Peyer's patch (tissue), 4 donors: Measurements from ENCODE around the gene UBE2C. TPM values are rescaled to one million over a fixed set of nuclear protein-coding genes. Genes with fewer than 3 reads are reported as not detected.

Source experiments
- DNase-seq, 3 donors: peaks; one replicate each; pipeline ENCODE4 v3.0.0-alpha.2; 2017 to 2019
- H3K27ac ChIP-seq, 4 donors: fragments of 200-600 bp; sonication (generic); one replicate each; pipeline ENCODE4 v1.5.1; 2016 to 2019
- H3K27me3 ChIP-seq, 2 donors: fragments of 200-600 bp; sonication (generic); one replicate each; pipeline ENCODE4 v1.5.1; 2019
- H3K36me3 ChIP-seq, 3 donors: fragments of 200-600 bp; sonication (generic); one replicate each; pipeline ENCODE4 v1.5.1; 2016 to 2019
- H3K4me1 ChIP-seq, 4 donors: fragments of 200-600 bp; sonication (generic); one replicate each; pipeline ENCODE4 v1.5.1; 2016 to 2019
- H3K4me3 ChIP-seq, 4 donors: fragments of 200-600 bp; sonication (generic); 1 replicate in 3 of 4; 2 replicates in 1 of 4; pipeline ENCODE4 v1.5.1; 2016 to 2019; ENCODE audit warnings: mild to moderate bottlenecking in 1 of 4
- H3K9me3 ChIP-seq, 4 donors: fragments of 200-600 bp; sonication (generic); one replicate each; pipeline ENCODE4 v1.5.1; 2016 to 2019; ENCODE audit warnings: mild to moderate bottlenecking in 1 of 4
- POLR2A ChIP-seq, 2 donors: fragments of 450-650 bp; IDR thresholded peaks; one replicate each; pipeline ENCODE4 v1.5.1; 2017; ENCODE audit warnings: antibody characterized with exemption in 2 of 2, mild to moderate bottlenecking in 2 of 2, moderate library complexity in 2 of 2
- total RNA-seq, 4 donors: library from RNA; depleted of rRNA; stranded (reverse); fragments of >200 nt; gene quantifications; one replicate each; pipeline ENCODE4 v1.1.0, GENCODE V29; 2016
- TF ChIP-seq, protein P1 (sequence below), 6 experiments: fragments of 450-650 bp in 4 of 6; fragments of 200-600 bp in 2 of 6; sonication (generic) in 1 of 6; IDR thresholded peaks; one replicate each; pipeline ENCODE4 v1.5.1; 2017 to 2019; ENCODE audit warnings: antibody characterized with exemption in 6 of 6, mild to moderate bottlenecking in 3 of 6, moderate library complexity in 1 of 6

UBE2C gene
- total RNA-seq, 4 donors from 2014 or later = 7.3 to 24.8 (median 9.8) TPM

- Histone ChIP-seq H3K36me3 (peaks cover 0 to 83% (median 0%) of the 10 kb centered on the region in 3 donors), H3K27me3 (no peaks in the 10 kb centered on the region), H3K27ac (no peak overlapping the region), H3K9me3 (no peaks in the 10 kb centered on the region), H3K4me1 (peaks cover 0 to 5% (median 0%) of the 10 kb centered on the region in 4 donors), H3K4me3 (no peak overlapping the region)
- TF ChIP-seq POLR2A (IDR thresholded peaks at IDR 0.05) = no peak
- DNase-seq = no peak
Observed at GRCh38 chr20:45843506-45843905, 31.1 kb downstream of the UBE2C start.

DNA sequence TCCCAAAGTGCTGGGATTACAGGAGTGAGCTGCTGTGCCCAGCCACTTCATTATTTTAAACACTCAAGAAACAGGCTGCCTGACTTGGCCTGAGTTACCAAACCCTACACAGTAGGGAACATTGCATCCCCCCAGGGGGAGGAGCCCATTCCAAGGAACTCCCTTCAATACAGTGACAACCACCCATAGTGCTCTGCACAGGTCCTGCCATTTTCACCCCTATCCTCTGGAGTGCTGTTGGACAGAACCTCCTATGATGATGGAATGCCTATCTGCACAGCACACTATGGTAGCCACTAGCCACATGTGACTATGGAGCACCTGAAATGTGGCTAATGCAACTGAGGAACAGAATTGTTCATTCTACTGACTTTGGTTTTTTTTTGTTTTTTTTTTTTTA is 33.0 kb downstream of the UBE2C start:
- H3K4me1 ChIP-seq = peaks cover 0 to 5% (median 0%) of the 10 kb centered on the region in 4 donors
- H3K4me3 ChIP-seq = no peak overlapping the region
- peaks cover 0 to 85% (median 0%) of the 10 kb centered on the region in 3 donors for H3K36me3 ChIP-seq
- H3K27ac ChIP-seq = no peak overlapping the region
- TF ChIP-seq POLR2A (IDR thresholded peaks at IDR 0.05) = no peak
- TF ChIP-seq, protein P1, sequence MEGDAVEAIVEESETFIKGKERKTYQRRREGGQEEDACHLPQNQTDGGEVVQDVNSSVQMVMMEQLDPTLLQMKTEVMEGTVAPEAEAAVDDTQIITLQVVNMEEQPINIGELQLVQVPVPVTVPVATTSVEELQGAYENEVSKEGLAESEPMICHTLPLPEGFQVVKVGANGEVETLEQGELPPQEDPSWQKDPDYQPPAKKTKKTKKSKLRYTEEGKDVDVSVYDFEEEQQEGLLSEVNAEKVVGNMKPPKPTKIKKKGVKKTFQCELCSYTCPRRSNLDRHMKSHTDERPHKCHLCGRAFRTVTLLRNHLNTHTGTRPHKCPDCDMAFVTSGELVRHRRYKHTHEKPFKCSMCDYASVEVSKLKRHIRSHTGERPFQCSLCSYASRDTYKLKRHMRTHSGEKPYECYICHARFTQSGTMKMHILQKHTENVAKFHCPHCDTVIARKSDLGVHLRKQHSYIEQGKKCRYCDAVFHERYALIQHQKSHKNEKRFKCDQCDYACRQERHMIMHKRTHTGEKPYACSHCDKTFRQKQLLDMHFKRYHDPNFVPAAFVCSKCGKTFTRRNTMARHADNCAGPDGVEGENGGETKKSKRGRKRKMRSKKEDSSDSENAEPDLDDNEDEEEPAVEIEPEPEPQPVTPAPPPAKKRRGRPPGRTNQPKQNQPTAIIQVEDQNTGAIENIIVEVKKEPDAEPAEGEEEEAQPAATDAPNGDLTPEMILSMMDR (IDR thresholded peaks at IDR 0.05) = no peak
- DNase-seq = no peak
- no peaks in the 10 kb centered on the region for H3K9me3 ChIP-seq
- no peaks in the 10 kb centered on the region for H3K27me3 ChIP-seq

- no peak for DNase-seq
- H3K4me1 ChIP-seq = no peaks in the 10 kb centered on the region
- H3K27ac ChIP-seq = no peak overlapping the region
- no peaks in the 10 kb centered on the region for H3K27me3 ChIP-seq
- no peaks in the 10 kb centered on the region for H3K9me3 ChIP-seq
- no peak overlapping the region for H3K4me3 ChIP-seq
- H3K36me3 ChIP-seq = peaks cover 0 to 68% (median 0%) of the 10 kb centered on the region in 3 donors
- TF ChIP-seq, protein P1 (IDR thresholded peaks at IDR 0.05) = no peak
- TF ChIP-seq POLR2A (IDR thresholded peaks at IDR 0.05) = no peak
Observed at GRCh38 chr20:45848421-45848820, 36.0 kb downstream of the UBE2C start.

DNA sequence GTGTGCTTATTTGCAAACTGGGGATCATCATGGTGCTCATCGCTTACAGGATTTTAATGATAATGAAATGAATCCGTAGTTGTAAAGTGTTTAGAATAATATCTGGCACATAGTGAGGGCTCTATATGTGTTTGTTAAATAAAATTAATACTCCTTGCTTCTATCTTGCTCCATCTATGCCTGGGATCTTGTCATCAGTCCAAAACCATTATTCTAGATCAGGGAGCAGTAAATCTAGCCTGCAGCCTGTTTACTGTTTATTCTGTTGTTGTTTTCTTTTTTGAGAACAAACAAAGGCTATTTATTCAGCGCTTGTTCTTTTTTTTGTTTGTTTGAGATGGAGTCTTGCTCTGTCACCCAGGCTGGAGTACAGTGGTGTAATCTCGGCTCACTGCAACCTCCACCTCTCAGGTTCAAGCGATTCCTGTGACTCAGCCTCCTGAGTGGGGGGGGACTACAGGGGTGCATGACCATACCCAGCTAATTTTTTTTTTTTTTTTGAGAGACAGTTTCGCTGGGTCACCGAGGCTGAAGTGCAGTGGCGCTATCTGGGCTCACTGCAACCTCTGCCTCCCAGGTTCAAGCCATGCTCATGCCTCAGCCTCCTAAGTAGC is 36.6 kb downstream of the UBE2C start:
- TF ChIP-seq, protein P1 (IDR thresholded peaks at IDR 0.05) = no peak
- no peak for TF ChIP-seq POLR2A (IDR thresholded peaks at IDR 0.05)
- Histone ChIP-seq H3K4me1 (no peaks in the 10 kb centered on the region), H3K36me3 (peaks cover 0 to 68% (median 0%) of the 10 kb centered on the region in 3 donors), H3K27ac (no peak overlapping the region), H3K4me3 (no peak overlapping the region), H3K9me3 (no peaks in the 10 kb centered on the region), H3K27me3 (no peaks in the 10 kb centered on the region)
- no peak for DNase-seq

GRCh38 chr20:45850238-45850637 is 37.8 kb downstream of the UBE2C start:
- Histone ChIP-seq H3K27ac (no peak overlapping the region), H3K27me3 (no peaks in the 10 kb centered on the region), H3K4me3 (no peak overlapping the region), H3K4me1 (peaks cover 0 to 6% (median 0%) of the 10 kb centered on the region in 4 donors), H3K36me3 (peaks cover 0 to 59% (median 0%) of the 10 kb centered on the region in 3 donors), H3K9me3 (no peaks in the 10 kb centered on the region)
- TF ChIP-seq POLR2A (IDR thresholded peaks at IDR 0.05) = no peak
- TF ChIP-seq, protein P1 (IDR thresholded peaks at IDR 0.05) = no peak
- no peak for DNase-seq

DNA sequence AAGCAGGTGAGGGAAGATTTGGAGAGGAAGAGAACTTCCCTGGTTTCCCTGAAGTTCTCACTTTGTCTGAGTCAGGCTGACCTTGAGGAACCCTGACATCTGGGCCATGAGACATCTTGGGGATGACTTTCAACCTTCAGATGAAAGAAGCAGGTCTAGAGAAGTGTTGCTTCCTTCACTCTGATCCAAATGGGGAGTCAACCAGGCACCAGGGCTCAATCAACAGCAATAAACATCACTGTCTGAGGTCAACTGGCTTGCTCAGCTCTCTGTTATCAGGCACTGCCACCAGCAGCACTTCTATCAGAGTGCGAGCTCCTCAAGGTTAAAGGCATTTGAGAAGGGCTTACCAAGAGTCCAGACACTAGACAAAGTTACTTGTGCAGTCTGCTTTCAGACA is 38.5 kb downstream of the UBE2C start:
- no peaks in the 10 kb centered on the region for H3K27me3 ChIP-seq
- no peak overlapping the region for H3K4me3 ChIP-seq
- H3K4me1 ChIP-seq = peaks cover 0 to 13% (median 4%) of the 10 kb centered on the region in 4 donors
- H3K36me3 ChIP-seq = peaks cover 0 to 54% (median 0%) of the 10 kb centered on the region in 3 donors
- no peaks in the 10 kb centered on the region for H3K9me3 ChIP-seq
- no peak for DNase-seq
- TF ChIP-seq, protein P1 (IDR thresholded peaks at IDR 0.05) = no peak
- no peak for TF ChIP-seq POLR2A (IDR thresholded peaks at IDR 0.05)
- no peak overlapping the region for H3K27ac ChIP-seq
